SKM-1 (cell line): Measurements from ENCODE around the gene EEF2K.
"Not testable (repeated sequence)": the region's sequence is repeated elsewhere in the genome, so short reads cannot be mapped to it uniquely, and the experiment has no call there.

Source experiments
- DNase-seq: peaks from one replicate; lab custom pipeline; 2025; ENCODE audit not compliant: unreplicated experiment; lab: John Stamatoyannopoulos, UW

Gene EEF2K

DNA sequence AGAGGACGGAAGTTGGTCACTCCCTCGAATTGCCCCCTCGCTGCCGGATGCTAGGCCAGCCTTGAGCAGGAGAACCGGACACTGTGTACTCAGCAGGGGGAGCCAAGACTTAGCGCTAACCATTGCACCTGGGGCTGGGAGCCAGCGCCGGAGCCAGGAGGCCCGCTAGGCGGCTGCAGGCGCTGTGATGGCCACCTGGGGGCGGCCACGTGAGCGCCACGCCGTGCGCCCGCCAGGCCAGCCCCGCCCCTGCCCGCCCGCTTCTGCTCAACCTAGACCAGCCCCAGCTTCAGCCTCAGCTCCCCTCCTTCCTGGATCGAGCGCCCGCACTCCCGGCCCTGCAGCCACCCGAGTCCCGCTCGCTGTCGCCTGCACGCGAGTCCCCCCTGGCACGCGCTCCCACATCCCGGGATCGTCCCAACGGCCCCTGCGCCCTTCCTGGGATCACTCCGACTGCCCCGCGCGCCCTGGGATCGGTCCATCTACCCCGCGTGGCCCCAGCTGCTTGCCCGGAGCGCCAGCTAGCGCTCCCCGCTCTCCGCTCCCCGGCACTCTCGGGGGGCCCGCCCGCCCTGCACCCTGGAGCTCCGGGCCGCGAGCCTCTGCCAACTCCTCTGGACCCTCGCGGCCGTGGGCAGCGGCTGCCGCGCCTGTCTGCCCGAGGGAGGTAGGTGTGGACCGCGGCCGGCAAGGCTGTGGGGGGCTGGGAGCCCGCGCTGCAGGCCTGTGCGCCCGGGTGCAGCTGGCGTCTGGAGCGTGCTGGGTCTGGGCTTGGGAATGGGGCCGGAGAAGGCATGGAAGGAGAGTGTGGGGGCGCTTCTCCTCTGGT is at the start of gene EEF2K:
EEF2K (plus strand) TSS at position 266 of the 829 bp plus-strand sequence. CDS start 19,452 bp downstream, outside the sequence.
- peak; percentile 90 for DNase-seq

DNA sequence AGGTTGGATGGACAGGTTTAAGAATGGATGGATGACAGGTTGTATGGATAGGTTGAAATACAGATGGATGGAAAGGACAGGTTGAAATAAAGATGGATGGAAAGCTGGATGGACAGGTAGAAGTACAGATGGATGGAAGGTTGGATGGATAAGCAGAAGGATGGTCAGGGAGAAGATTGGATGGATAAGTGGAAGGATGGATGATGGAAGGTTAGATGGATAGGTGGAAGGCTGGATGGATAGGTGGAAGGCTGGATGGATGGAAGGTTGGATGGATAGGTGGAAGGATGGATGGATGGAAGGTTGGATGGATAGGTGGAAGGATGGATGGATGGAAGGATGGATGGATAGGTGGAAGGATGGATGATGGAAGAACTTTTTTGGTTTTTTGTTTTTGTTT is 44.7 kb upstream of the EEF2K start:
- no peak for DNase-seq

DNA sequence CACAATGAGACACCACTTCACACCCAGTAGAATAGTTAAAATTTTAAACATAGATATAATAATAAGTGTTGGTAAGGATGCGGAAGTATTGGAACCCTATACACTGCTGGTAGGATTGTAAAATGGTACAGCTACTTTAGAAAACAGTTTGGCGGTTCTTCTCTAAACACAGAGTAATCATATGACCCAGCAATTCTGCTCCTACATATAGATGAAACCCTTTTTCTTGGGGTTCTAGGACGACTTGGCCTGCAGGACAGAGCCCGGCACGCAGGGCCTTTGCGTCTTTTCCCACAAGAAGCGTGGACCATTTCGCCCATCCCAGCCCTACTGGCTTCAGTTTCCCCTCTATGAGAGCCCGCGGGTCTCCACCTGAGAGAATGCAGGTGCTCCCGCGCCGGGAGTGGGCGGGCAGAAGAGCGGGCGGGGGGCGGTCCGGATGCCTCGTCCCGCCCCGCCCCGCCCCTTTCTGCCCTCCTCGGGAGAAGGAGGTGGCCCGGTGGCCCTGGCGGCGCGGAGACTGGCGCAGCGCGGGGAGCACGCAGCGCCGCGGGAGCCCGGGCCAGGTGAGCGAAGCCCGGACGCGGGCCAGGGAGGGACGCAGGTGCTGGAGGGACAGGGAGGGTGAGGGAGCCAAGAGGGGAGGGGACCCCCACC is 44.0 kb upstream of the EEF2K start, which contains the start of gene SDR42E2:
SDR42E2 (plus strand) TSS at position 508 of the 657 bp plus-strand sequence. CDS start 3,077 bp downstream, outside the sequence.
- no peak for DNase-seq

DNA sequence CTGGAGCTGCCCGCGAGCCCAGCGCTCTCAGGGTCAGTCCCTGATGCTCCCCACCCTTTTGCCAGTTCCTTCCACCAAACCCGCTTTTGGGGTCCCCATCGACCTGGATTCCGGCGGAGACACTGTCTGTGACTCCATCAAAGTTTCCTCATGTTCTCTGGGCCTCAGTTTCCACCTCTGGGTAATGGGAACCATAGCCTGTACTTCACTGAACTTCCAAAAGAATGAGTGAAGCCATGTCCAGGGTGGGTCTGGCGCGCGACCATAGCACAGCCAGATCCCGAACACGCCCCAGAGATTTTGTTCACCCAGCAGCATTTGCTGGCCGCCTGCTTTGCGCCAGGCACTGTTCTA is 43.4 kb upstream of the EEF2K start:
- DNase-seq: no peak

DNA sequence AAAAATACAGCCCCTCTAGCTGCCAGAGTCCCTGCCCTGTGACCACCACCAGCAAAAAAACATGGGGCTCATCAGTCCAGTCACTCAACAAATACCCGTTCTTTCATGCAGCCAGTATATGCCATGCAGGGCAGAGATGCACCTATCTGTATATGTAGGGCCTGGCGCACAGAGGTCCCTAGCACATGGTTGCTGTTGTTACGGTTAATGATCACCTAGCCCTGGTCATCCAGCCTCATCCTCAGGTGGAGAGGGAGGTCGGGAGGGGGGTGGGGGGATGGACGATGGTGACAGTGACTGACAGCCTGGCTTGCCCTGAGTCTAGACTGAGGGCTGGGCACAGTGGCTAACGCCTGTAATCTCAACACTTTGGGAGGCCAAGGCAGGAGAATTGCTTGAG is 42.3 kb upstream of the EEF2K start:
- no peak for DNase-seq

DNA sequence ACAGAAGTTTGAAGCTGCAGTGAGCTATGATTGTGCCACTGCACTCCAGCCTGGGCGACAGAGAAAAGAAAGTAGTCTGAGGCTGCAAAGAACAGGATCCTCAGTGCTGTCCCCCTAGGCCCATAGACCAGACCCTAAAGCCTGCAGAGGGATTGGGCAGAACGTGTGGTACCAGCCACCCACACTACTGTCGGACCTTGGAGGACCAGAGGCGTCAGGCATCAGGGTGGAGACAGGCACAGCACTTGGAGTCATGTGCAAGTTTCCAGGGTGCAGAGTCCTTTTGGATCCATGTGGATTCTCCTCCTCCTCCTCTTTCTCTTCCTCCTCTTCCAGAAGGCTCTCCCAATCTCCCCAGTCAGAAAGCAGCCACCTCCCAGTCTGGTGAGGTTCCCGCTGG is 41.6 kb upstream of the EEF2K start:
- DNase-seq: no peak

DNA sequence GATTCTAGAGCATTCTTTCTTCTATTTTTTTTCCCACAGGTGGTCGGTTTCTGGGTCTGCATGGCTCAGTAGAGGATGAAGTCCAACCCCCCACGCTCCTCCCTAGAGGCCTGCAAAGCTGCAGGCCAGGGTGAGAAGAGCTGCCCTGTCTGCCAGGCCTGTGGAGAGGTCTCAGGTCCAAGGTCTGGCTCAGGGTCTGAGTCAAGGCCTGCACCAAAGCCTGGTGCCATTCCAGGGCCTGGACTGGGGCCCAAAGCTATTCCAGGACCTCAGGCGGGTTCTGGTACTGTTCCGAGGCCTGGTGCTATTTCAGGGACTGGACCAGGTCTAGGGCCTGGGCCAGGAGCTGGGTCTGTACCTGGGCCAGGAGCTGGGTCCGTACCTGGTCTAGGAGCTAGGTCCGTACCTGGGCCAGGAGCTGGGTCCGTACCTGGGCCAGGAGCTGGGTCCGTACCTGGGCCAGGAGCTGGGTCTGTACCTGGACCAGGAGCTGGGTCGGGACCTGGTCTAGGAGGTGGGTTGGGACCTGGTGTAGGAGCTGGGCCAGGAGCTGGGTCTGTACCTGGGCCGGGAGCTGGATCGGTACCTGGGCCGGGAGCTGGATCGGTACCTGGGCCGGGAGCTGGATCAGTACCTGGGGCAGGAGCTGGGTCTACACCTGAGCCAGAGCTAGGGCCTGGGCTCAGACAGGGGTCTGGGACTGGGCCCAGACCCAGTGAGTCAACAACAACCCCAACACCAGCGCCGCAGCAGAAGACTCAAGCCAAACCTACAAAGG is 40.4 kb upstream of the EEF2K start:
- no peak for DNase-seq

DNA sequence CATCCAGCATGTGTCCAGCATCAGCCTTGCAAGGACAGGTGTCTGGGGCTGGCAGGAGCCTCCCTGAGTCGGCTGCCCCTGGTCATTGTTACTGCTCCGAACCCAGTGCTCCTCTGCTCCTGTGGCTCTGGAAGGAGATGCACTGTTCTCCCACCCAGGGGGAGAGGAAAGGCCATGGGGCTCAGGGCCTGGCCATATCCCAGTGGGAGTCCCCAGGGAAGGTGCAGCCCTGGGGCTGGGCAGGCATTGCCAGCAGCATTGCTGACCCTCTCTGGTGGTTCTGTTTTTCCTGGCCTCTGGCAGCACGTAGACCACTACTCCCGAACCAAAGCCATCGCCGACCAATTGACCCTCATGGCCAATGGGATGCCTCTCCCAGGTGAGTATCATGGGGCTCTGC is 34.1 kb upstream of the EEF2K start:
- DNase-seq: no peak

DNA sequence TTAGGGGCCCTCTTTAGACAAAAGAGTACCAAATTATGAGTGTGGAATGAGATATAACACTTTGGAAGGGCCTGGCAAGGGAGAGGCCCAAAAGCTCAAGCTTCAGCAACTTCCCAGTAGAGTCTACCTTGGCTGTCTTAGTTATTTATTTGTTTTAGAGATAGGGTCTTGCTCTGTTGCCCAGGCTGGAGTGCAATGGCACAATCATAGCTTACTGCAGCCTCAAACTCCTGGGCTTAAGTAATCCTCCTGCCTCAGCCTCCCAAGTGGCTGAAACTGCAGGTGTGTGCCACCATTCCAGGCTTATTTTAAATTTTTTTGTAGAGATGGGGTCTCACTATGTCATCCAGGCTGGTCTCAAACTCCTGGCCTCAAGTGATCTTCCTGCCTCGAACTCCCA is 33.4 kb upstream of the EEF2K start:
- DNase-seq: not testable (repeated sequence)

DNA sequence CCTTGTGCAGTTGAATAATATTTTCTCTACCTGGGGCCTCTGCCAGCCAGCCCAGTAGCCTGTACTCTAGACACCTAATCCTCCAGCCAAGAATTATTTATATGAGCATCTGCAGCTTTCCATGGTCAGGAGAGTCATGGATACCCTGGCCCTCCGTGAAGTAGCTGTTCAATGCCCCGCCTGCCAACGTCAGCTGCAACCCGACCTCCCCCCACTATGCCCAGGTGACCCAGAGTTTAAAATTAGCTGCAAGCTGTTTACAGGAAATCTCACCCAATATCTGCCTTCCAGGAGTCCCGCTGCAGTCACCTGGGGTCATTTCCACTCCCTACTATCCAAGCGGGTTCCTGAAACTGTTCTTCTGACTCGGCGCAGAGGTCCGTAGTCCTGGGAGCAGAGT is 31.4 kb upstream of the EEF2K start:
- no peak for DNase-seq

DNA sequence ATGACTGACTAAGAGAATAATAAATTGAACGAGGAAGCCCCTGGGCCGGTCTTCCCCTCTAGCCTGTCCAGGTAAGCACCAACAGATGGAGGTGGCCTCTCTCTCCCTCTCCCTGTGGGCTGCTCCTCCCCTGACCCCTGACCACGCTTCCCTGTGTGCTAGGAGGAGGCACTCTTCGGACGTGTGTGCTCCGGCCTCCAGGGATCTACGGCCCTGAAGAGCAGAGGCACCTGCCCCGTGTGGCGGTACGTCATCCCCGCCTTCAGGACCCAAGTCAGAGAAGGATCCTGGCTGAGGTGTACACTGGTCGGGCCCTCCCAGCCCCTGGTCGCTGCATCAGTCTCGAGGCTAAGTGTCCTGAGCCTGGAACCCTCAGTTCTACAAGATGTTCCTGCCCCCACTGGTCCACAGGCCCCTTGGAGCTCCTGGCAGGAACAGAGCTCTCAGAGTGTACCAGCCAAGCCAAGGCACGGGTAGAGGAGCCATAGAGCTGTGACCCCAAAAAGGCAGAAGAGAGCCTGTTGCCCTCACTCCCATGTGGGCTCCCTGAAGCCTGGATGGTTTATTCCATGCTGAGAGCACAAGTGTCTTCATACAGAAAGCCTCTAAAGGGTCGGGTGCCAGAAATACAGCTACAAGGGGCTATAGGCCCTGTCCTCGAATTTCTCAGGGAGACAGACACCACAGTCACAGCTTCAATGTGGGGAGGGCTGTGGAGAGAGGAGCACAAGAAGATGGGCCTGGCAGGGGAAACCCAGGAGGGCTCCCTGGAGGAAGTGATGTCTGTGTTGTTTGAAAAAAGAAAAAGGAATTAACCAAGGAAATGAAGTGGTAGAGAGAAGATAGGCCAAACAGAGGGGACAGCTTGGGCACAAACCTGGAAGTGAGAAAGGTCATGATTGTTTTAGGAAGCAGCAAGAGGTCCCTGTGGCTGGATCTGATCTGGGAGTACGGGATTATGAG is 27.8 kb upstream of the EEF2K start:
- DNase-seq: no peak

DNA sequence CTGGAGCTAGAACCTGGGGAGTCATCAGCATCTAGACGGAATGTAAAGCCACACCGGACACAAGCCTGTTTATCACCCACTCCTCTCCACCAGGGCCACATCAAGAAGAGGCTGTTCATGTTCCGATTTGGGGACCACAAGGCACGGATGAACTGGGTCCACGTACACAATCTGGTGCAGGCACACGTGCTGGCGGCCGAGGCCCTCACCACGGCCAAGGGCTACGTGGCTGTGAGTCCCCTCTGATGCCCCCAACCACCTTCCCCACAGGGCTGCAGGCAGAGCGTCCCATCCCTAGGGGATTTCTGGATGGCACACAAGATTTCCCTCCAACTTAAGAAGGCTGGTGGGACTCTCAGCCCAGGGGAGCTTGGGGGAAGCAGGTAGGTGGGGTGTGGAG is 24.7 kb upstream of the EEF2K start:
- no peak for DNase-seq

DNA sequence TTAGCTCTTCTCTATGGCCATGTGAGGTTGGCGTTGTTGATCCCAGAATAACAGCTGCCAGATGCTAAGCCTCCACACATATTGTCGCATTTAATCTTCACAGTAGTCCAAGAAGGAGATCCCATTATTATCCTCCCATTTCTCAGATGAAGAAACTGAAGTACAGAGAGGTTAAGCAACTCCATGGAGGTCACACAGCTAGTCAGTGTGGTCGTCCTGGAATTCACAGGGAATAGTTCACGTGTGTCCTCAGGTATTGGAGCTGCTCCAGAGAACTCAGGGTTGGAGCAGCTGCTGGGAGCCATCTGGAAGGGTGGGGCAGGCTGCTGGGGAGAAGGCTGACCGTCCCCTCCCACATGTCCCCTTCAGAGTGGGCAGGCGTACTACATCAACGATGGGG is 24.2 kb upstream of the EEF2K start:
- no peak for DNase-seq

DNA sequence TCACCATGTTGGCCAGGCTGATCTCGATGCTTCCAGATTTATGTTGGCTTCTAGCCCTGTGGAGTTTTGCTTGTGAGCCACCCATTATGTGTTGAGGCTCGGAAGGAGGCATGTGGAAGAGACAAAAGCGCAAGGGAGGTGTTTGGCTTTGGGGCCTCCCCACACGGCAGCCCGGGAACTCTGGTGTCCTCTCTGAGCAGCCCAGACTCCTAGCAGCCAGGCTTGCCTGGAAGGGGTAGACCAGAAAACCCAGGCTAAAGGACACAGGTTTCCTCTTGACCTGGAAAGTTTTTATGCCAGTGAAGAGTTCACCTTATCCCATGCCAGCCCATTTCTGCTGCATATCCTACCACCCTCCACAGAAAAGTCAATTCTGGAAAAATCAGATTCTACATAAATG is 22.7 kb upstream of the EEF2K start:
- no peak for DNase-seq

DNA sequence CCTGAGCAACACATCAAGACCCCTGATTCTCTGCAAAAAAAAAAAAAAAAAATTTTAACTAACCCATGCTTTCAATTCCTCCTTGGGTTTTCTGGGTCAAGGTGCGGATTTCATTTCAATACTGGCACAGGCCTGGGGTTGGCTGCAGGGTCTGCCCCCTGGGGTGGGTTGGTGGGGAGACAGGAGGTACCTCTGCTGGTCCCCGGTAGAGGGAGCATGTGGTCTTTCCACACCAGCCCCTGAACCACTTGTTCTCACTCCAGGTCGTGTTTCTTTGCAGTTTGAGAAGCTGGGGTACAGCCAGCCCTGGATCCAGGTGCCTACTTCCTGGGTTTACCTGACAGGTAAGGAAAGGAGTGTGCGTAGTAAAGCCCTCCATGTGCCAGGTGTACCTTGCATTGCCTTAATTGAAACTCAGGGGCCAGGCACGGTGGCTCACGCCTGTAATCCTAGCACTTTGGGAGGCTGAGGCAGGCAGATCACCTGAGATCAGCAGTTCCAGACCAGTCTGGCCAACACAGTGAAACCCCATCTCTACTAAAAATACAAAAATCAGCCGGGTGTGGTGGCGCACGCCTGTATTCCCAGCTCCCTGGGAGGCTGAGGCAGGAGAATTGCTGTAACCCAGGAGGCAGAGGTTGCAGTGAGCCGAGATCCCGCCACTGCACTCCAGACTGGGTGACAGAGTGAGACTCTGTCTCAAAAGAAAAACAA is 22.0 kb upstream of the EEF2K start:
- no peak for DNase-seq

DNA sequence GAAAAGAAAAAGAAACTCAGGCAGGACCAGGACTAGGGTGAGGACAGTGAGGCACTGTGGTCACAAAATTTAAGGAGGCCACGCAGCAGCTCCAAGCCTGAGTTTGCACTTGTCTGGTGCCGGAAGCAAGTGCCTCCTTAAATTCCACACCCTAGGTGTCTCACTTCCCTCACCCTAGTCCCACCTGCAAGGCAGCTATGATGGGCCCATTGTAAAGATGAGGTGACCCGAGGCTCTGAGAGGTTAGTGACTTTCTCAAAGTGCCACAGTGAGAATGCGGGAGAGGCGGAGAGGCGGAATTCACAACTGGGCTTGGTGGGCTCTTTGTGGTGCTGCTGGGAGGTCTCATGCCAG is 21.5 kb upstream of the EEF2K start:
- DNase-seq: no peak

DNA sequence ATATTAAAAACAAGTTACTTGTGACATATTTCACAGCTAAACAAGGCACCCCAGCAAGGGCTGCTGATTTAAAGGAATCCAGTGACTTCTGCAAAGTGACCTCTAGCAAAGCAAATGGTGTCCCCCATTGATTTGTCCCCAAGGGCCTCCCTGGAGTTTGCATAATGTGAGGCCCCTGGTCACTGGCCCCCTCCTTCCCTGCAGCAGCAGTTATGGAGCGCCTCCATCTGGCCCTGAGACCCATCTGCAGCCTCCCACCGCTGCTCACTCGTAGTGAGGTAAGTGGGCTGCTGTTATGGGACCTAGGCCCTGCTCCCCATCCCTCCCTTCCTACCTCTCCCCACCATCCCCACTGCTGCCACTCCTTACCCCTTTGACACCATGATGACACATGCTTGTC is 19.6 kb upstream of the EEF2K start:
- DNase-seq: no peak

DNA sequence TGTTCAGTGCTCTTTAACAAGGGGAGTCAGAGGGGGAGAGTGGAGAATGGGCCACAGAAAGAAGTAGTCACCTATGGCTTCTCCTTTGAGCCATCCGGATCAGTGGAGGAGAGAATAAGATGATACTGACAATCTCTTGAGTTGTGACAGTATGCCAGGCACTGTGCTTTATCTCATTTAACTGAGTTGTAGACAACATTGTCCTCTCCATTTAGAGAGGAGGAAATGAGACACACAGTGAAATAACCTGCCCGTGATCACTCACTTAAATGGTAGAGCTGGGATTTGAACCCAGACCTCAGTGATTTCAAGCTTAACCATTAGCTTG is 17.8 kb upstream of the EEF2K start:
- DNase-seq: no peak

DNA sequence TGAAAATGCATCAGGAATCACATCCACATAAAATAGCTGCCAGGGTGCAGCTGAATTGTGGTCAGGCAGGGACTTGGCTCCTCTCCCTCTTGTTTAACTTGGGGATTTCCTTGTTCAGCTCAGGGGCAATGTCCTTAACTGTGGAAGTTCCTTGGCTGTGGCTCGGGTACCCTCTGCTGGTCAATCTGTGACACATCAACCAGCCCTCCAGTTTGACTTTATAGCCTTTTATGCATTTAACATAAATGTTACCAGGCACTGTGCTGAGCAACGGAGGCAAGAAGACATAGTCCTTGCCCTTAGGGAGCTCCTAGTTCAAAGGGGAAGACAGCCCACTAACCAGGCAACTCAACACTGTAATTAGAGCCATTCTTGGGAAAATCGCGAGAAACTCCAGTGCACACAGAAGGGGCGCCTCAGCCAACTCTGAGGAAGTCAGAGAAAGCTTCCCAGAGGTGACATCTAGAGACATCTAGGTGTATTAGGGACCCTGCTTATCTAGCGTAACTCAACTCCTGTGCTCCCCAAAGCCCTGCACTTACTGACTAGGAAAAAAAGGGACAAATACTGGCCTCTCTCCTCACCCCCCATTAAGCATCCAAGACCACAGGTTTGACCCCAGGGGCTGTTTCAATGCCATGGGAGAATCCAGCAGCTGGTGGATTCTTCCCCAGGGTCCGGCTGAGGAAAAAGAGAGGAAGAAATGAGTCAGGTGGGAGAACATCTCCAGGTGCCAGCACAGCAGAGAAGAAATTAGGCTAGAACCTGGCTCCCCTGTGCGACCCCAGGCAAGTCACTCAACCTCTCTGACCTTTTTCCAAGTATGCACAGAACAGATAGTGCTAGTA is 17.3 kb upstream of the EEF2K start:
- DNase-seq: peak; percentile 38
